Spleen (tissue), 7 donors: ENCODE data around the gene ZNF547.

Source experiments
- POLR2A ChIP-seq, 3 donors: fragments of 450-650 bp; IDR thresholded peaks; one replicate each; pipeline ENCODE4 v1.5.1; 2017; ENCODE audit warnings: antibody characterized with exemption in 3 of 3, mild to moderate bottlenecking in 1 of 3
- TF ChIP-seq, protein P1 (sequence below), 11 experiments: fragments of 200-600 bp in 7 of 11; fragments of 450-650 bp in 4 of 11; sonication (generic) in 4 of 11; IDR thresholded peaks in 8 of 11; conservative IDR thresholded peaks in 3 of 11; 1 replicate in 7 of 11; 2 replicates in 4 of 11; pipeline versions ENCODE4 v1.4.0 to v1.8.0; 2016 to 2021; ENCODE audit warnings: antibody characterized with exemption in 11 of 11, inconsistent platforms in 4 of 11, mild to moderate bottlenecking in 1 of 11
- donor health status: DM: no; HTN: no; CAD: no; lungs with moderate emphysema.
- donor health status: DM: no; HTN: no; CAD: no.
- donor health status: DM: no; HTN: no; CAD: no.

DNA sequence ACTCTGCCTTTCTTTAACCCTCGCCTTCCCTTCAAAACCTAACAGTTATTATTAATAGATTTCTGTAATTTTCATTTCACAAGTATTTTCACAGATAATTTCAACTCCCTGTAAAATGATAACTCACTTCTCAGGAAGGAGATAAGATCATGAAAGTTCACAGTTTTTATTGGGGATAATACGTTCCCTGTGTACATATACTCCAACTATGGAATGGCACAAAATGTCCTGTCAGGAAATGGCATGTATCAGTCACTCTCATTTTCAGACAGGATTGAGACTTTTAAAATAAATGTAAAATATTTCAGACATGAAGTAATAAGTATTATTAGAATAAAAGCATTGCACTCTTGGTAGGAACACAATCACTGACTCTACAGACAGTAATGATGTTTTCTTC, 932 bp upstream of the ZNF547 start:
- TF ChIP-seq, protein P1, sequence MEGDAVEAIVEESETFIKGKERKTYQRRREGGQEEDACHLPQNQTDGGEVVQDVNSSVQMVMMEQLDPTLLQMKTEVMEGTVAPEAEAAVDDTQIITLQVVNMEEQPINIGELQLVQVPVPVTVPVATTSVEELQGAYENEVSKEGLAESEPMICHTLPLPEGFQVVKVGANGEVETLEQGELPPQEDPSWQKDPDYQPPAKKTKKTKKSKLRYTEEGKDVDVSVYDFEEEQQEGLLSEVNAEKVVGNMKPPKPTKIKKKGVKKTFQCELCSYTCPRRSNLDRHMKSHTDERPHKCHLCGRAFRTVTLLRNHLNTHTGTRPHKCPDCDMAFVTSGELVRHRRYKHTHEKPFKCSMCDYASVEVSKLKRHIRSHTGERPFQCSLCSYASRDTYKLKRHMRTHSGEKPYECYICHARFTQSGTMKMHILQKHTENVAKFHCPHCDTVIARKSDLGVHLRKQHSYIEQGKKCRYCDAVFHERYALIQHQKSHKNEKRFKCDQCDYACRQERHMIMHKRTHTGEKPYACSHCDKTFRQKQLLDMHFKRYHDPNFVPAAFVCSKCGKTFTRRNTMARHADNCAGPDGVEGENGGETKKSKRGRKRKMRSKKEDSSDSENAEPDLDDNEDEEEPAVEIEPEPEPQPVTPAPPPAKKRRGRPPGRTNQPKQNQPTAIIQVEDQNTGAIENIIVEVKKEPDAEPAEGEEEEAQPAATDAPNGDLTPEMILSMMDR (IDR thresholded peaks at IDR 0.05 in 8 of 11, conservative IDR thresholded peaks at IDR 0.05 in 3 of 11): no peak
- no peak for TF ChIP-seq POLR2A (IDR thresholded peaks at IDR 0.05)
